IMR-90 (cell line): ENCODE data around the gene TGFB2. TPM values are rescaled to one million over a fixed set of nuclear protein-coding genes. Genes with fewer than 3 reads are reported as not detected.

Source experiments
- ATAC-seq: fragments of 200-7000 bp; cut with Tn5 transposase; 2 replicates; pipeline ENCODE4 v1.9.1; 2020; ENCODE audit warnings: low read depth, mild to moderate bottlenecking, moderate library complexity
- BruUV-seq: library from RNA; stranded (reverse); fragments of 400-500 nt; replicated peaks from 2 replicates; lab custom pipeline; 2021; lab: Mats Ljungman, UMichigan
- CTCF ChIA-PET: fragments of 300-600 bp; formaldehyde crosslinking; extraction: SDS; loops from one replicate; lab custom pipeline; 2021; ENCODE audit warnings: antibody characterized with exemption; lab: Yijun Ruan, JAX
- POLR2A ChIA-PET: fragments of 300-600 bp; sonication (Branson Sonifier 250); formaldehyde crosslinking; loops from one replicate; lab custom pipeline; 2022; ENCODE audit warnings: antibody characterized with exemption; ENCODE audit not compliant: unreplicated experiment; lab: Charles Lee
- DNase-seq: peaks from one replicate; pipeline ENCODE4 v3.0.0; 2013
- H2AFZ ChIP-seq: replicated peaks from 2 replicates; pipeline ENCODE3; 2013; ENCODE audit warnings: low read length, mild to moderate bottlenecking; ENCODE audit not compliant: poor library complexity
- H2AK5ac ChIP-seq: 2 replicates; pipeline ENCODE4 v1.6.1; 2013; ENCODE audit warnings: low read depth, low read length, inconsistent platforms
- H2AK9ac ChIP-seq: replicated peaks from 2 replicates; pipeline ENCODE3; 2013; ENCODE audit warnings: mild to moderate bottlenecking, low read depth, low read length, moderate library complexity; ENCODE audit not compliant: poor library complexity
- H2BK120ac ChIP-seq: 2 replicates; pipeline ENCODE4 v1.6.1; 2013; ENCODE audit warnings: low read depth, low read length, inconsistent platforms
- H2BK15ac ChIP-seq: 3 replicates; pipeline ENCODE4 v1.6.1; 2013; ENCODE audit warnings: low read depth, low read length, inconsistent platforms
- H2BK20ac ChIP-seq: 2 replicates; pipeline ENCODE4 v1.6.1; 2013; ENCODE audit warnings: low read depth, mild to moderate bottlenecking, inconsistent platforms, low read length, moderate library complexity
- H2BK5ac ChIP-seq: 2 replicates; pipeline ENCODE4 v1.6.1; 2013; ENCODE audit warnings: mild to moderate bottlenecking, low read depth, low read length, inconsistent platforms; ENCODE audit not compliant: poor library complexity, severe bottlenecking
- H3K14ac ChIP-seq: replicated peaks from 2 replicates; pipeline ENCODE4 v1.6.1; 2013; ENCODE audit warnings: low read depth, low read length, inconsistent platforms
- H3K18ac ChIP-seq: 2 replicates; pipeline ENCODE4 v1.6.1; 2013; ENCODE audit warnings: low read depth, low read length, control low read depth
- H3K23ac ChIP-seq: 2 replicates; pipeline ENCODE4 v1.6.1; 2013; ENCODE audit warnings: low read depth, low read length, inconsistent platforms
- H3K27ac ChIP-seq: 2 replicates; pipeline ENCODE4 v1.5.1; 2013; ENCODE audit warnings: mild to moderate bottlenecking, control low read depth, low read length; ENCODE audit not compliant: insufficient read depth
- H3K27me3 ChIP-seq: 2 replicates; pipeline ENCODE4 v1.6.1; 2013; ENCODE audit warnings: low read length; ENCODE audit not compliant: control insufficient read depth, insufficient read depth
- H3K36me3 ChIP-seq: 2 replicates; pipeline ENCODE4 v1.6.1; 2013; ENCODE audit warnings: low read length, mixed read lengths; ENCODE audit not compliant: control insufficient read depth, insufficient read depth
- H3K4ac ChIP-seq: 2 replicates; pipeline ENCODE4 v1.6.1; 2013; ENCODE audit warnings: low read depth, low read length, inconsistent platforms
- H3K4me1 ChIP-seq: 2 replicates; pipeline ENCODE4 v1.6.1; 2013; ENCODE audit warnings: low read length, mixed read lengths; ENCODE audit not compliant: control insufficient read depth, insufficient read depth
- H3K4me2 ChIP-seq: 2 replicates; pipeline ENCODE4 v1.6.1; 2013; ENCODE audit warnings: low read depth, mild to moderate bottlenecking, control low read depth, low read length, moderate library complexity
- H3K4me3 ChIP-seq: 2 replicates; pipeline ENCODE4 v1.5.1; 2013; ENCODE audit warnings: low read depth, mild to moderate bottlenecking, control low read depth, low read length, moderate library complexity; ENCODE audit not compliant: insufficient read depth
- H3K56ac ChIP-seq: 2 replicates; pipeline ENCODE4 v1.6.1; 2013; ENCODE audit warnings: low read length, inconsistent platforms; ENCODE audit not compliant: insufficient read depth; ENCODE audit errors: extremely low read depth
- H3K79me1 ChIP-seq, 2 experiments: 2 replicates each; pipeline ENCODE4 v1.6.1; 2013; ENCODE audit warnings: low read length in 2 of 2, inconsistent platforms in 1 of 2, low read depth in 1 of 2
- H3K9ac ChIP-seq: 2 replicates; pipeline ENCODE4 v1.6.1; 2013; ENCODE audit warnings: low read depth, low read length, control low read depth
- H3K9me1 ChIP-seq: 2 replicates; pipeline ENCODE4 v1.6.1; 2013; ENCODE audit warnings: low read length, inconsistent platforms; ENCODE audit not compliant: insufficient read depth
- H3K9me3 ChIP-seq: 2 replicates; pipeline ENCODE4 v1.6.1; 2013; ENCODE audit warnings: low read length; ENCODE audit not compliant: control insufficient read depth, insufficient read depth
- H4K20me1 ChIP-seq: 2 replicates; pipeline ENCODE4 v1.6.1; 2013; ENCODE audit warnings: low read length, inconsistent platforms; ENCODE audit not compliant: insufficient read depth
- H4K5ac ChIP-seq: 2 replicates; pipeline ENCODE4 v1.6.1; 2013; ENCODE audit warnings: mild to moderate bottlenecking, low read depth, low read length, control low read depth
- H4K8ac ChIP-seq, 2 experiments: 2 replicates each; pipeline ENCODE4 v1.6.1; 2013; ENCODE audit warnings: low read depth in 2 of 2, low read length in 2 of 2, control low read depth in 1 of 2, inconsistent platforms in 1 of 2
- H4K91ac ChIP-seq: 2 replicates; pipeline ENCODE4 v1.6.1; 2013; ENCODE audit warnings: low read depth, low read length, inconsistent platforms; ENCODE audit not compliant: insufficient read depth
- BHLHE40 ChIP-seq: fragments of 150-350 bp; IDR thresholded peaks from 2 replicates; pipeline ENCODE4 v1.6.1; 2016; ENCODE audit warnings: mild to moderate bottlenecking, low read depth, low read length
- CEBPB ChIP-seq: IDR thresholded peaks from 2 replicates; pipeline ENCODE4 v1.6.1; 2012; ENCODE audit warnings: low read depth, low read length, improper control_type of control experiment
- CHD1 ChIP-seq: IDR thresholded peaks from 2 replicates; pipeline ENCODE4 v1.6.1; 2012; ENCODE audit warnings: low read depth, low read length, improper control_type of control experiment
- FOS ChIP-seq: fragments of 150-350 bp; IDR thresholded peaks from 2 replicates; pipeline ENCODE4 v1.6.1; 2016; ENCODE audit warnings: low read depth, low read length
- MAFK ChIP-seq: IDR thresholded peaks from 2 replicates; pipeline ENCODE4 v1.6.1; 2012; ENCODE audit warnings: low read depth, low read length, improper control_type of control experiment
- MAZ ChIP-seq: IDR thresholded peaks from 2 replicates; pipeline ENCODE4 v1.6.1; 2012; ENCODE audit warnings: low read depth, mild to moderate bottlenecking, low read length, improper control_type of control experiment, moderate library complexity, borderline replicate concordance
- MXI1 ChIP-seq: IDR thresholded peaks from 2 replicates; pipeline ENCODE4 v1.6.1; 2012; ENCODE audit warnings: low read depth, mild to moderate bottlenecking, low read length, moderate library complexity, borderline replicate concordance
- NFE2L2 ChIP-seq: fragments of 150-350 bp; IDR thresholded peaks from 2 replicates; pipeline ENCODE4 v1.6.1; 2016; ENCODE audit warnings: low read depth, mild to moderate bottlenecking, low read length
- POLR2A ChIP-seq: IDR thresholded peaks from 2 replicates; pipeline ENCODE4 v1.6.1; 2012; ENCODE audit warnings: mild to moderate bottlenecking, low read depth, low read length
- RAD21 ChIP-seq: IDR thresholded peaks from 2 replicates; pipeline ENCODE4 v1.6.1; 2012; ENCODE audit warnings: low read length, improper control_type of control experiment
- RCOR1 ChIP-seq: IDR thresholded peaks from 2 replicates; pipeline ENCODE4 v1.6.1; 2012; ENCODE audit warnings: mild to moderate bottlenecking, low read length, improper control_type of control experiment; ENCODE audit not compliant: insufficient replicate concordance
- RFX5 ChIP-seq: IDR thresholded peaks from 2 replicates; pipeline ENCODE4 v1.8.0; 2012; ENCODE audit warnings: low read depth, mild to moderate bottlenecking, low read length, moderate library complexity
- SMC3 ChIP-seq: fragments of 150-350 bp; IDR thresholded peaks from 2 replicates; pipeline ENCODE4 v1.6.1; 2016; ENCODE audit warnings: low read depth, mild to moderate bottlenecking, antibody characterized with exemption, low read length, moderate library complexity
- WGBS, 2 experiments: methylation state at CpG; one replicate each; pipeline versions ENCODE4 v1.1.5 to v1.1.7; 2013; ENCODE audit warnings: missing lambda C conversion rate in 2 of 2; ENCODE audit not compliant: insufficient read length in 1 of 2; ENCODE audit errors: extremely low coverage in 2 of 2; 5-methylcytosine and 5-hydroxymethylcytosine counted together
- dilution Hi-C: fragments of 300-500 bp; cut with HindIII; formaldehyde crosslinking; loops from one replicate; pipeline ENCODE4 v1.14.3; 2018; ENCODE audit warnings: low sequenced_read_pairs; ENCODE audit not compliant: unreplicated experiment
- in situ Hi-C: fragments of 300-500 bp; cut with MboI; formaldehyde crosslinking; loops from 3 replicates; pipeline ENCODE4 v1.14.3; 2019; ENCODE audit warnings: low sequenced_read_pairs, inconsistent platforms, mixed read lengths
- intact Hi-C: fragments of 100-400 bp; cut with micrococcal nuclease; formaldehyde crosslinking; loops from 2 replicates; pipeline ENCODE4 v1.10.0; 2022
- polyA plus RNA-seq, 3 experiments: library from polyadenylated mRNA; depleted of rRNA; stranded (reverse); fragments of >200 nt; gene quantifications; 2 replicates each; pipeline ENCODE4 v1.2.3, GENCODE V29; 2012; ENCODE audit warnings: low replicate concordance in 1 of 3
- total RNA-seq: library from RNA; depleted of rRNA; stranded (reverse); fragments of >200 nt; gene quantifications from 2 replicates; pipeline ENCODE4 v1.2.3, GENCODE V29; 2012
- TF ChIP-seq, protein P1 (sequence below): fragments of 150-350 bp; IDR thresholded peaks from 2 replicates; pipeline ENCODE4 v1.6.1; 2016; ENCODE audit warnings: low read depth, mild to moderate bottlenecking, low read length, moderate library complexity, borderline replicate concordance
- TF ChIP-seq, protein P2 (sequence below): fragments of 150-350 bp; IDR thresholded peaks from 2 replicates; pipeline ENCODE4 v1.6.1; 2017; ENCODE audit warnings: mild to moderate bottlenecking, antibody characterized with exemption, low read length, low read depth

Gene TGFB2
- total and polyA plus RNA-seq, 2 of the 4 experiments (the other 2 are of a cell fraction): 3.7 to 3.8 TPM

DNA sequence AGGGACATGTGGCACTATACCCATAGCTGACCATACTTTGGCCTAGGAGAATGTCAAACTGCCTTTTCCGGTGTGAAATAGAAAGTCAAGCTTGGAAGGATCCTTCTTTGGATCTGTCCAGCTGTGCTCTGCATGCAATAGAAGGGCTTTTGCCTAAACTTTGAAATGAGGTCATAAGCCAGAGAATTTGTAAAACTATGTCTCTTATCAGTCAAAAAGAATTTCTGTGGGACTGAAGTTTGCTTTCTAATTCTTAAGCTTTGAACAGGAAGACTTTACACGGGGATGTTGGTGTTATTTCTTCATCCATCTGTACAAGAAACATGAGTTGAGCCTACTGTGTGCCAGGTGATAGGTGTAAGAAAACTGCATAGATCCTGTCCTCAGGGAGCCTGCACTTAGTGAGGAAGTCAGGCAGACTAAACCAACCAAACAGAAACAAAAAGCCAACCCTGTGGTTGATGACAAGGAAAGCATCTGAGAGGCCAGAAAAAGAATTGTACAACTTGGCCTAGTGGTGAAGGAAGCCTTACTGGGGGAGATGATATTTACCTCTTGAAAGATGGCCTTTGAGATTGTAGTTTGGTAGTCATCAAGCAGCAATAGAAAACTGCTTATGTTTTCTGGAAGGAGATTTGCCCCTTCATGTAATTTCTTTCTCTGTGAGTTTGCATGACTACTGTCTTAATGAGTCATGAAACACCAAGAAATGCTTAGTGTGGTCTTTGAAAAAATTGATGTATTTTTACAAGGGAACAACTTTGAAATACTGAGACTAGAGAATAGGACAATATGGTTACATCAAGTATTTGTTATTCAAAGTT, 24.8 kb downstream of the TGFB2 start:
- Histone ChIP-seq H2AK5ac (peak overlapping the region; percentile 92; the same call in 1 of the 2 replicates), H2BK5ac (peak overlapping the region; percentile 95), H3K79me1 (peaks cover 15 to 19% of the 10 kb centered on the region in 2 experiments; a peak in 3 of 4 replicates), H3K14ac (peak overlapping the region; percentile 54), H2BK120ac (peak overlapping the region; percentile 72), H3K9me1 (peaks cover 23% of the 10 kb centered on the region), H3K4me3 (no peak overlapping the region; the same call in 1 of the 2 replicates), H2BK20ac (peak overlapping the region; percentile 73), H3K56ac (peak overlapping the region; percentile 42; the same call in 1 of the 2 replicates), H3K27ac (peak overlapping the region; percentile 71), H2AFZ (no peak overlapping the region), H3K4me2 (peak overlapping the region; percentile 84), H3K9me3 (no peaks in the 10 kb centered on the region), H4K8ac (peak overlapping the region in 1 of 2 experiments; percentile 81; a peak in 2 of 4 replicates), H4K91ac (peak overlapping the region; percentile 83), H4K20me1 (peaks cover 4% of the 10 kb centered on the region), H4K5ac (peak overlapping the region; percentile 92), H2AK9ac (no peak overlapping the region), H2BK15ac (peak overlapping the region; percentile 42; the same call in 1 of the 3 replicates), H3K9ac (no peak overlapping the region), H3K4me1 (peaks cover 37% of the 10 kb centered on the region), H3K36me3 (0 out of 2 replicates have a peak, but pooled peaks cover 1% of the 10 kb centered on the region), H3K23ac (peak overlapping the region; percentile 61), H3K18ac (peak overlapping the region; percentile 98), H3K27me3 (no peaks in the 10 kb centered on the region), H3K4ac (peak overlapping the region; percentile 76)
- no TSS peak for BruUV-seq
- no CpG with 5 or more reads among the region's 2 CpGs for WGBS, 2 experiments
- intact Hi-C loops: loop anchor here (5.0 kb wide), 2 partner anchors 92 to 167 kb away; no protein-coding TSS in a partner anchor
- peak; percentile 86 for DNase-seq
- ChIA-PET POLR2A (interaction anchor here (0.6 kb wide), 2 partner anchors 13 to 218 kb away, joined by 4 to 8 read pairs; no protein-coding TSS in a partner anchor), CTCF (interaction anchor here (0.6 to 1.1 kb wide), 2 partner anchors 28 to 309 kb away, joined by 3 read pairs; no protein-coding TSS in a partner anchor)
- in situ Hi-C loops: no loop called here
- dilution Hi-C loops: no loop called here
- ATAC-seq: peak; percentile 57
- no peak for TF ChIP-seq POLR2A
- TF ChIP-seq MXI1: no peak
- TF ChIP-seq, protein P1, sequence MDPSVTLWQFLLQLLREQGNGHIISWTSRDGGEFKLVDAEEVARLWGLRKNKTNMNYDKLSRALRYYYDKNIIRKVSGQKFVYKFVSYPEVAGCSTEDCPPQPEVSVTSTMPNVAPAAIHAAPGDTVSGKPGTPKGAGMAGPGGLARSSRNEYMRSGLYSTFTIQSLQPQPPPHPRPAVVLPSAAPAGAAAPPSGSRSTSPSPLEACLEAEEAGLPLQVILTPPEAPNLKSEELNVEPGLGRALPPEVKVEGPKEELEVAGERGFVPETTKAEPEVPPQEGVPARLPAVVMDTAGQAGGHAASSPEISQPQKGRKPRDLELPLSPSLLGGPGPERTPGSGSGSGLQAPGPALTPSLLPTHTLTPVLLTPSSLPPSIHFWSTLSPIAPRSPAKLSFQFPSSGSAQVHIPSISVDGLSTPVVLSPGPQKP: no peak
- TF ChIP-seq RFX5: no peak
- peak; percentile 79 for TF ChIP-seq RCOR1
- no peak for TF ChIP-seq RAD21
- no peak for TF ChIP-seq NFE2L2
- 0 out of 2 replicates have a peak, but pooled peaks have one; percentile 20 for TF ChIP-seq FOS
- no peak for TF ChIP-seq MAZ
- TF ChIP-seq MAFK: peak; percentile 74
- no peak for TF ChIP-seq CHD1
- TF ChIP-seq SMC3: no peak
- peak; percentile 48; the same call in 1 of the 2 replicates for TF ChIP-seq CEBPB
- TF ChIP-seq, protein P2, sequence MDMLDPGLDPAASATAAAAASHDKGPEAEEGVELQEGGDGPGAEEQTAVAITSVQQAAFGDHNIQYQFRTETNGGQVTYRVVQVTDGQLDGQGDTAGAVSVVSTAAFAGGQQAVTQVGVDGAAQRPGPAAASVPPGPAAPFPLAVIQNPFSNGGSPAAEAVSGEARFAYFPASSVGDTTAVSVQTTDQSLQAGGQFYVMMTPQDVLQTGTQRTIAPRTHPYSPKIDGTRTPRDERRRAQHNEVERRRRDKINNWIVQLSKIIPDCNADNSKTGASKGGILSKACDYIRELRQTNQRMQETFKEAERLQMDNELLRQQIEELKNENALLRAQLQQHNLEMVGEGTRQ: no peak
- no peak for TF ChIP-seq BHLHE40
